Measurements from ENCODE around the gene SPIN4.
"Not testable (repeated sequence)": the region's sequence is repeated elsewhere in the genome, so short reads cannot be mapped to it uniquely, and the experiment has no call there.

SPIN4 gene

GRCh38 chrX:63350941-63351616, at the start of gene SPIN4:
Gene SPIN4 (minus strand): TSS chrX:63351332. CDS start chrX:63350819, 513 bp downstream.
- peak within 1 kb of the TSS; percentile 91 for H3K27ac ChIP-seq
- TF ChIP-seq ZFX (IDR thresholded peaks at IDR 0.05) (no peak), CTCF (conservative IDR thresholded peaks at IDR 0.05) (no peak)

- no peak overlapping the region for H3K27ac ChIP-seq
- TF ChIP-seq CTCF (conservative IDR thresholded peaks at IDR 0.05) (no peak), ZFX (IDR thresholded peaks at IDR 0.05) (no peak)
Measured at GRCh38 chrX:63400340-63400739, 49.2 kb upstream of the SPIN4 start.

GRCh38 chrX:63394872-63395271, 43.7 kb upstream of the SPIN4 start:
- H3K27ac ChIP-seq, result no peak overlapping the region
- no peak for TF ChIP-seq ZFX (IDR thresholded peaks at IDR 0.05)
- no peak for TF ChIP-seq CTCF (conservative IDR thresholded peaks at IDR 0.05)

GRCh38 chrX:63393094-63393493, 42.0 kb upstream of the SPIN4 start:
- not testable (repeated sequence) for H3K27ac ChIP-seq

- TF ChIP-seq CTCF (conservative IDR thresholded peaks at IDR 0.05) (no peak), ZFX (IDR thresholded peaks at IDR 0.05) (no peak)
- no peak overlapping the region for H3K27ac ChIP-seq
Measured at GRCh38 chrX:63387411-63387810, 36.3 kb upstream of the SPIN4 start.

- H3K27ac ChIP-seq, result not testable (repeated sequence)
Measured at GRCh38 chrX:63384263-63384662, 33.1 kb upstream of the SPIN4 start.

GRCh38 chrX:63373012-63373411, 21.9 kb upstream of the SPIN4 start:
- not testable (repeated sequence) for H3K27ac ChIP-seq

- not testable (repeated sequence) for H3K27ac ChIP-seq
Measured at GRCh38 chrX:63367699-63368098, 16.6 kb upstream of the SPIN4 start.

GRCh38 chrX:63363788-63364187, 12.7 kb upstream of the SPIN4 start:
- no peak overlapping the region for H3K27ac ChIP-seq
- no peak for TF ChIP-seq CTCF (conservative IDR thresholded peaks at IDR 0.05)
- no peak for TF ChIP-seq ZFX (IDR thresholded peaks at IDR 0.05)

- TF ChIP-seq ZFX (IDR thresholded peaks at IDR 0.05) (no peak), CTCF (conservative IDR thresholded peaks at IDR 0.05) (no peak)
- no peak overlapping the region for H3K27ac ChIP-seq
Measured at GRCh38 chrX:63361494-63361893, 10.4 kb upstream of the SPIN4 start.

All from C4-2B (cell line).